Activated CD4-positive, alpha-beta memory T cell treated with anti-CD3 and anti-CD28 coated beads for 36 hours (primary cell): ENCODE measurements around the gene VDR. TPM values are rescaled to one million over a fixed set of nuclear protein-coding genes. Genes with fewer than 3 reads are reported as not detected.
A peak's percentile ranks its signal among the peaks of the same experiment; 100 is the strongest.
"Not testable (repeated sequence)": the region's sequence is repeated elsewhere in the genome, so short reads cannot be mapped to it uniquely, and the experiment has no call there.

Source experiments
- CTCF ChIA-PET: fragments of 350-600 bp; sonication (Branson Sonifier 250); formaldehyde crosslinking; loops from one replicate; lab custom pipeline; 2021; ENCODE audit warnings: antibody characterized with exemption, inconsistent platforms; lab: Charles Lee
- POLR2A ChIA-PET: fragments of 350-600 bp; sonication (Branson Sonifier 250); formaldehyde crosslinking; loops from one replicate; lab custom pipeline; 2021; ENCODE audit warnings: antibody characterized with exemption; lab: Charles Lee
- DNase-seq: peaks from one replicate; pipeline ENCODE4 v3.0.0-alpha.2; 2020
- H3K27ac Mint-ChIP-seq: one replicate; pipeline ENCODE4 v1.8.0; 2021; ENCODE audit warnings: mixed read lengths
- H3K27me3 Mint-ChIP-seq: one replicate; pipeline ENCODE4 v1.8.0; 2021; ENCODE audit warnings: mixed read lengths
- H3K36me3 Mint-ChIP-seq: one replicate; pipeline ENCODE4 v1.8.0; 2021; ENCODE audit warnings: mixed read lengths
- H3K4me1 Mint-ChIP-seq: one replicate; pipeline ENCODE4 v1.8.0; 2021; ENCODE audit warnings: low read depth, mixed read lengths
- H3K4me3 Mint-ChIP-seq: one replicate; pipeline ENCODE4 v1.8.0; 2021; ENCODE audit warnings: mild to moderate bottlenecking, mixed read lengths
- H3K9me3 Mint-ChIP-seq: one replicate; pipeline ENCODE4 v1.8.0; 2021; ENCODE audit warnings: mixed read lengths
- intact Hi-C: fragments of 100-400 bp; cut with micrococcal nuclease; formaldehyde crosslinking; loops from one replicate; pipeline ENCODE4 v1.15.1; 2023
- total RNA-seq, 2 experiments: library from RNA; stranded (reverse); gene quantifications; one replicate each; pipeline ENCODE4 v1.2.3, GENCODE V29; 2021

VDR gene
- total RNA-seq, 2 experiments from 2014 or later, result 156 TPM

GRCh38 chr12:47819896-47820630 is 84.7 kb downstream of the VDR start, which contains the start of gene HDAC7:
Gene HDAC7 (minus strand): TSS chr12:47819903. CDS start chr12:47819785, 118 bp downstream.
- Mint-ChIP-seq H3K27me3 (no peaks in the 10 kb centered on the region), H3K27ac (peak within 1 kb of the TSS; percentile 99), H3K4me3 (peak within 1 kb of the TSS; percentile 94), H3K9me3 (peaks cover under 1% of the 10 kb centered on the region), H3K4me1 (peaks cover 68% of the 10 kb centered on the region), H3K36me3 (peaks cover 36% of the 10 kb centered on the region)
- POLR2A ChIA-PET, result interaction anchor here (1.3 to 16.2 kb wide), 5 partner anchors 11 to 64 kb away, joined by 3 to 540 read pairs (median 15); no protein-coding TSS in a partner anchor
- intact Hi-C loops, result loop anchor here (1.0 to 10.0 kb wide), 4 partner anchors 12 to 1605 kb away; no protein-coding TSS in a partner anchor
- DNase-seq, result peak; percentile 86
- CTCF ChIA-PET, result interaction anchor here (0.6 to 28.1 kb wide), 6 partner anchors 9 to 766 kb away, joined by 3 to 795 read pairs (median 5); no protein-coding TSS in a partner anchor

- intact Hi-C loops, result loop anchor here (1.0 to 10.0 kb wide), 4 partner anchors 13 to 1605 kb away; no protein-coding TSS in a partner anchor
- CTCF ChIA-PET, result interaction anchor here (0.6 to 28.1 kb wide), 7 partner anchors 11 to 798 kb away, joined by 3 to 795 read pairs (median 6); partner anchors contain the start of gene SLC48A1
- DNase-seq, result peak; percentile 74
- peak overlapping the region; percentile 94 for H3K4me3 Mint-ChIP-seq
- H3K27ac Mint-ChIP-seq, result peak overlapping the region; percentile 99
- H3K4me1 Mint-ChIP-seq, result peaks cover 68% of the 10 kb centered on the region
- peaks cover 43% of the 10 kb centered on the region for H3K36me3 Mint-ChIP-seq
- POLR2A ChIA-PET, result interaction anchor here (0.6 to 16.2 kb wide), 7 partner anchors 10 to 65 kb away, joined by 3 to 540 read pairs (median 12); no protein-coding TSS in a partner anchor
- no peaks in the 10 kb centered on the region for H3K27me3 Mint-ChIP-seq
- peaks cover 3% of the 10 kb centered on the region for H3K9me3 Mint-ChIP-seq
These were observed 85.5 kb downstream of the VDR start for GRCh38 chr12:47819138-47819895.

- DNase-seq, result peak; percentile 72
- H3K4me1 Mint-ChIP-seq, result peaks cover 68% of the 10 kb centered on the region
- H3K27me3 Mint-ChIP-seq, result no peaks in the 10 kb centered on the region
- intact Hi-C loops, result loop anchor here (1.0 to 10.0 kb wide), 5 partner anchors 8 to 1604 kb away; no protein-coding TSS in a partner anchor
- H3K27ac Mint-ChIP-seq, result peak overlapping the region; percentile 99
- CTCF ChIA-PET, result interaction anchor here (0.6 to 28.1 kb wide), 14 partner anchors 10 to 799 kb away, joined by 3 to 795 read pairs (median 4); partner anchors contain the start of genes RAPGEF3 and SLC48A1
- H3K36me3 Mint-ChIP-seq, result peaks cover 50% of the 10 kb centered on the region
- peaks cover 3% of the 10 kb centered on the region for H3K9me3 Mint-ChIP-seq
- peak overlapping the region; percentile 92 for H3K4me3 Mint-ChIP-seq
- POLR2A ChIA-PET, result interaction anchor here (0.6 to 16.2 kb wide), 9 partner anchors 9 to 66 kb away, joined by 3 to 540 read pairs (median 4); no protein-coding TSS in a partner anchor
These were observed 86.2 kb downstream of the VDR start for GRCh38 chr12:47818467-47819137.

GRCh38 chr12:47818007-47818376 is 86.8 kb downstream of the VDR start:
- Mint-ChIP-seq H3K27me3 (no peaks in the 10 kb centered on the region), H3K4me3 (peak overlapping the region; percentile 92), H3K9me3 (peaks cover 3% of the 10 kb centered on the region), H3K27ac (peak overlapping the region; percentile 99), H3K36me3 (peaks cover 56% of the 10 kb centered on the region), H3K4me1 (peaks cover 66% of the 10 kb centered on the region)
- POLR2A ChIA-PET, result interaction anchor here (0.8 to 16.2 kb wide), 10 partner anchors 9 to 87 kb away, joined by 3 to 540 read pairs (median 4); partner anchors contain the start of gene VDR
- no peak for DNase-seq
- CTCF ChIA-PET, result interaction anchor here (0.9 to 28.1 kb wide), 16 partner anchors 10 to 103 kb away, joined by 3 to 795 read pairs (median 5); partner anchors contain the start of genes RAPGEF3 and SLC48A1
- intact Hi-C loops, result loop anchor here (1.0 to 10.0 kb wide), 4 partner anchors 8 to 1603 kb away; no protein-coding TSS in a partner anchor

GRCh38 chr12:47817272-47818006 is 87.4 kb downstream of the VDR start:
- DNase-seq, result peak; percentile 37
- Mint-ChIP-seq H3K9me3 (peaks cover 3% of the 10 kb centered on the region), H3K27ac (peak overlapping the region; percentile 99), H3K27me3 (no peaks in the 10 kb centered on the region), H3K36me3 (peaks cover 60% of the 10 kb centered on the region), H3K4me3 (peak overlapping the region; percentile 92), H3K4me1 (peaks cover 65% of the 10 kb centered on the region)
- CTCF ChIA-PET, result interaction anchor here (0.9 to 28.1 kb wide), 16 partner anchors 9 to 102 kb away, joined by 3 to 795 read pairs (median 5); partner anchors contain the start of genes RAPGEF3 and SLC48A1
- intact Hi-C loops, result loop anchor here (1.0 to 10.0 kb wide), 4 partner anchors 7 to 1603 kb away; no protein-coding TSS in a partner anchor
- POLR2A ChIA-PET, result interaction anchor here (0.6 to 16.2 kb wide), 8 partner anchors 8 to 88 kb away, joined by 3 to 540 read pairs (median 8); partner anchors contain the start of gene VDR

GRCh38 chr12:47816403-47817271 is 88.2 kb downstream of the VDR start:
- peaks cover 3% of the 10 kb centered on the region for H3K9me3 Mint-ChIP-seq
- intact Hi-C loops, result loop anchor here (10.0 kb wide), 3 partner anchors 422 to 1602 kb away; no protein-coding TSS in a partner anchor
- ChIA-PET CTCF (interaction anchor here (1.4 to 28.1 kb wide), 10 partner anchors 8 to 101 kb away, joined by 4 to 795 read pairs (median 7); partner anchors contain the start of gene RAPGEF3), POLR2A (interaction anchor here (1.3 to 16.2 kb wide), 6 partner anchors 7 to 89 kb away, joined by 3 to 540 read pairs (median 13); partner anchors contain the start of gene VDR)
- peak overlapping the region; percentile 99 for H3K27ac Mint-ChIP-seq
- H3K27me3 Mint-ChIP-seq, result no peaks in the 10 kb centered on the region
- peaks cover 65% of the 10 kb centered on the region for H3K36me3 Mint-ChIP-seq
- H3K4me3 Mint-ChIP-seq, result peak overlapping the region; percentile 92
- no peak for DNase-seq
- peaks cover 63% of the 10 kb centered on the region for H3K4me1 Mint-ChIP-seq

- H3K4me3 Mint-ChIP-seq, result peak overlapping the region; percentile 92
- not testable (repeated sequence) for H3K9me3 Mint-ChIP-seq, H3K27me3 Mint-ChIP-seq
- peaks cover 64% of the 10 kb centered on the region for H3K4me1 Mint-ChIP-seq
- peak overlapping the region; percentile 99 for H3K27ac Mint-ChIP-seq
- H3K36me3 Mint-ChIP-seq, result peaks cover 76% of the 10 kb centered on the region
- intact Hi-C loops, result loop anchor here (10.0 kb wide), 3 partner anchors 421 to 1601 kb away; no protein-coding TSS in a partner anchor
- DNase-seq, result peak; percentile 48
- ChIA-PET POLR2A (interaction anchor here (8.6 to 16.2 kb wide), 2 partner anchors 16 to 24 kb away, joined by 70 to 540 read pairs; no protein-coding TSS in a partner anchor), CTCF (interaction anchor here (28.1 kb wide), 1 partner anchor 19 kb away, joined by 795 read pairs; no protein-coding TSS in a partner anchor)
These were observed 89.3 kb downstream of the VDR start for GRCh38 chr12:47815447-47815846.

- intact Hi-C loops, result loop anchor here (5.0 to 10.0 kb wide), 4 partner anchors 420 to 1600 kb away; no protein-coding TSS in a partner anchor
- Mint-ChIP-seq H3K36me3 (peaks cover 75% of the 10 kb centered on the region), H3K4me3 (peak overlapping the region; percentile 92), H3K27me3 (no peaks in the 10 kb centered on the region), H3K9me3 (peaks cover 3% of the 10 kb centered on the region), H3K27ac (peak overlapping the region; percentile 99), H3K4me1 (peaks cover 69% of the 10 kb centered on the region)
- DNase-seq, result peak; percentile 64
- POLR2A ChIA-PET, result interaction anchor here (2.1 to 16.2 kb wide), 5 partner anchors 17 to 108 kb away, joined by 4 to 540 read pairs (median 29); partner anchors contain the start of gene RPAP3
- CTCF ChIA-PET, result interaction anchor here (0.8 to 28.1 kb wide), 5 partner anchors 10 to 71 kb away, joined by 3 to 795 read pairs (median 11); no protein-coding TSS in a partner anchor
These were observed 90.1 kb downstream of the VDR start for GRCh38 chr12:47814539-47815170.
